Neural progenitor cell (in vitro differentiated cells): ENCODE measurements around the gene KLHL33.

Experiments
- CTCF ChIP-seq: fragments of 200-600 bp; sonication (generic); IDR thresholded peaks from 2 replicates; pipeline ENCODE4 v1.5.1; 2017; ENCODE audit warnings: antibody characterized with exemption, mild to moderate bottlenecking
- EZH2 ChIP-seq: fragments of 200-600 bp; sonication (generic); IDR thresholded peaks from 2 replicates; pipeline ENCODE4 v1.6.1; 2017; ENCODE audit warnings: antibody characterized with exemption, mild to moderate bottlenecking, moderate library complexity

GRCh38 chr14:20458031-20458789 is 22.2 kb upstream of the KLHL33 start:
- TF ChIP-seq CTCF (no peak), EZH2 (no peak)
